HK-2 (cell line): ENCODE data around the gene CPSF4.
"Not testable (repeated sequence)": the region's sequence is repeated elsewhere in the genome, so short reads cannot be mapped to it uniquely, and the experiment has no call there.

Experiments
- DNase-seq: peaks from one replicate; pipeline ENCODE4 v3.0.0-alpha.2; 2018; ENCODE audit not compliant: unreplicated experiment

CPSF4 gene

DNA sequence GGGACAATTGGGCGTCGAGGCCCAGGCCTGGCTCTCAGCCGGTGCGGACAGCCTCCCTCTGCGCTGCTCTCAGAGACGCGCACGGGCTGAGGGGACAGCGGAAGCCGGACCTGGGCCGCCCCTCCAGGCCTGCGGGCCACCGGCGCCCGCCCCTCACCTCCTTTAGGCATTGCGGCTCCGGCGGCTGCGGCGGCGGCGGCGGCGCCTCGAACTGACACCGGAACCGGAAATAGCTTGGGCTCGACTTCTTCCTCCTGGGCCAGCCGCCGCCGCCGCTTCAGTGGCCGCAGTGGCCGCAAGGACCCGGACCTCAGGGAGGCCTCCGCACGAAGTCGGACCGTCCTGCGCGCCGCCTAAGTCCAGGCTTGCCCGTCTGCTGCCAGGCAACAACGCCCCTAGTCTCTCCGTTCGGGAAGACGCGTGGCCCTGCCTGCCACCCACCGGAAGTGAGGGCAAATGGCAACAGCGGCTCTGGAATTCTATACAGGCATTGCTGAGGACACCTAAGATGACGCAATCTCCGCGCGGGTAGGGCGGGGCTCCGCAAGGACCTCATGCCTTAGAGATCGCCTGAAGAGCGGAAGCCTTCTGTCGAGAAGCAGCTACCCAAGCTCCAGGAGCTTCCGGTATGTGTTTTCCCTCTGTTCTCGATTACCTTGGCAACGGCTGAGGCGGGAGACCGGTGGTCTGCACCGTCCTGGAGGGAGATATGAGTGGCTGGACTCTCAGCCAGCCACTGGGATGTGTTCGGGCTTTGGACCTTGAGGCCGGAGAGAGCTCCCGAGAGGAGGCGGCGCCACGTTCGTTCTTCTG lies 30.2 kb upstream of the CPSF4 start, which contains the start of the genes BUD31 and PDAP1:
BUD31 (plus strand) TSS at position 591 of the 813 bp plus-strand sequence. CDS start 2,124 bp downstream, outside the sequence.
PDAP1 (minus strand) TSS at position 219 of the 813 bp plus-strand sequence; CDS start at position 170, 49 bp downstream.
- DNase-seq, result peak; percentile 93

DNA sequence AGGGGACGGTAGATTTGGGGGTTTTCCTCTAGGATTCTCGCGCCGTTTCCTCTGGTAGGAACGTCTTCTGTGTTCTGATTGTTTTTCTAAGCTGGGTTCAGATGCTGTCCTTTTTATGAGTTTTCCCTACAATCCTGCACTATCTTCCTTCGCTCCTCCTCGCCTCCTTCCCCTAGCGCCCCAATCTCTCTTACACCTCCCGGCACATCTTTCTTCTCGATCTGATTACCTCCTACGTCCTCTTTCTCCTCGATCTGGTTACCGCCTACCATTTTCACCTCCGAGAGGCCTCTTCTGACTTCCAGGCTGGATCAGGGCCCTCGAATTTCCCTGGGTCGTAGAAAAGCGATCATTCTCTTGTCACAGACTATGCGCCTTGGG lies 29.6 kb upstream of the CPSF4 start:
- no peak for DNase-seq

DNA sequence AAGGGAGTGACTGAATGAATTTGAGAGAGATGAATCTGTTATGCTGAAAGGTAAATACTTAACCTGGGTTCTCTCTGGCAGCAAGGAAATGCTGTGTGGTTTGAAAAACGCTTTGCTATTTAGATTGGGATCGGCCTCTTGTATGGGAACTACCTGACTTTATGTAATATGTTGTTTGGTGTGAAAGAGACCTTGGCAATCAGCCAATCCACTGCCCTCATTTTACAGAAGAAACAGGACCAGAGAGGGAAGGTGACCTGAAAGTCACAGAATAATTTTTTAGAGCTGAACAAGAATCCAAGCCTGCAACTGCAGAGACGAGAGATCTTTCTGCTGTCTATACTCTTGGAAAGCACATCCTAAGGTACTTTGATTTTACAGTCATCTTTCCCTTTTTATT lies 28.9 kb upstream of the CPSF4 start:
- DNase-seq, result no peak

DNA sequence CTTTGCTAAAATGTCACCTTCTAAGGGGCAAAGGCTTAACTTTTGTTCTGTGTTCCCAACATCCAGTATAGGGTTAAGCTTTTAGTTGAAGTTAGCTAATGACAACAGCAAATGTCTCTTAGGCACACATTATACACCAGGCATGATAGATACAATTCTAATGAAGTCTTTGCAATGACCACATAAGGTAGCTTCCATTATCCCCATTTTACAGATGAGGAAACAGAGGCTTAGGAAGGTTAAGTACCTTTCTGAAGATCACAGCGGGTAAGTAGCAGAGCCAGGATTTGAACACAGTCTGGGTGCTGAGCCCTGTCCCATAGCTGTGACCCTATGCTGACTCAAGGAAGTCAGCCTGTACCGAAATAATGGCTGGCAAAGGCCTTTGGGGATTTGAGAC lies 28.1 kb upstream of the CPSF4 start:
- DNase-seq, result no peak

DNA sequence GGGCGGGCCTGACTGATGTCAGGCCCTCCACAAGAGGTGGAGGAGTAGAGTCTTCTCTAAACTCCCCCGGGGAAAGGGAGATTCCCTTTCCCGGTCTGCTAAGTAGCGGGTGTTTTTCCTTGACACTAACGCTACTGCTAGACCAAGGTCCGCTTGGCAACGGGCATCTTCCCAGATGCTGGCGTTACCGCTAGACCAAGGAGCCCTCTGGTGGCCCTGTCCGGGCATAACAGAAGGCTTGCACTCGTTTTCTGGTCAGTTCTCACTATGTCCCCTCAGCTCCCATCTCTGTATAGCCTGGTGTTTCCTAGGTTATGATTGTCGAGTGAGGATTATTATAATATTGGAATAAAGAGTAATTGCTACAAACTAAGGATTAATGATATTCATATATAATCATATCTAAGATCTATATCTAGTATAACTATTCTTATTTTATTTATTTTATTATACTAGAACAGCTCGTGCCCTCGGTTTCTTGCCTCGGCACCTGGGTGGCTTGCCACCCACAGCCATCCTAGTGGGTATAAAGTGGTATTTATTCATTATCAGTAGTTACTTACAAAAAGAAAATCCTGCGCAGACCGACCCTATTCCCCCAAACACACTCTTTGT lies 23.1 kb upstream of the CPSF4 start:
- not testable (repeated sequence) for DNase-seq

DNA sequence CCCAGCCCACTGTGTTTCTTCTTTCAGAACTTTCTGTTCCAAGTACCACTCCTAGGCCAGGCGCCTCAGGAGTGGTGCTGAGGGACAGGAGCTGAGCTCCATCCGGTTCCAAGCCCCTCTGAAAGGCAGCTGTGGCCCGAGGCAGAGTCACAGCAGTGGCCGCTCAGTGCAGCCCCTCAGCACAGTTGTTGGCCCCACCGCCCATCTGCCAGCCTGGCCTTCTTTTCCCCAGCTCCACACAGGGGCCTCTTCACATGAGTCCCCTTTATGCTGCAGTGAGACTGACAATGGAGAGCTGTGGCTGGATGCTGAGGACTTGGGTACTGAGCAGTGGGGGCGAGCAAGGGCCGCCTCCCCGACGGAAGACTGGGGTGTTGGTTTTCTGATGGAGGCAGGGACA lies 20.5 kb upstream of the CPSF4 start:
- DNase-seq, result no peak

DNA sequence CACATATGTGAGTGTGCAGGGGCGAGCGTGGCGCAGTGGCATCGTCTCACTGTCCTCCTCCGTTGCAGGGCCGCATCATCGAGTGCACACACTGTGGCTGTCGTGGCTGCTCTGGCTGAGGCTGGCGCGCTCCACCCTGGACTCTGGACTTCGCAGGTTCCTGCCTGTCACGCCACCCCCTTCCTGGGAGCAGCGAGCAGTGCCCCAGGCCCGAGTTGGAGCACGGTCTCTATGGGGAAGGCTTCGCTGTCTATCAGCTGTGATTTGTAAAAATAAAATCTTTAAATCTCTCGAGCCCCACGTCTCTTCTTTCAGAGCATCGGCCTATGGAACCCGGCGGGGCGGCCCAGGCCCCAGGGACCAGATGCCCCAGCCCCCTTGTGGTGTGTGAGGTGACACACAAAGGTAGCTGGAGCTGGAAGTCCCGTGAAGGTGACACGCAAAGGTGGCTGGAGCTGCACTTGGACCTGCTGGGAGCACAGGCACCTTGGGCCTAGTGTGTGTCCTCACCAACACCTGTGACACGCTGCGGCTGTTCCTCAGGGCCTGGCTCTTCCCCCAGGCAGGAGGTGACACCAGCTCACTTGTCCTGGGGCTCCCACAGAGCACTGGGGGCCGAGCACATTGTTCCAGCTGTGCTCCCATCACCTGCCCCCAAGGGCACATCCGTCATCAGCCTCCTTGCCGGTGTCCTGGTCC lies 19.3 kb upstream of the CPSF4 start:
- DNase-seq, result no peak

DNA sequence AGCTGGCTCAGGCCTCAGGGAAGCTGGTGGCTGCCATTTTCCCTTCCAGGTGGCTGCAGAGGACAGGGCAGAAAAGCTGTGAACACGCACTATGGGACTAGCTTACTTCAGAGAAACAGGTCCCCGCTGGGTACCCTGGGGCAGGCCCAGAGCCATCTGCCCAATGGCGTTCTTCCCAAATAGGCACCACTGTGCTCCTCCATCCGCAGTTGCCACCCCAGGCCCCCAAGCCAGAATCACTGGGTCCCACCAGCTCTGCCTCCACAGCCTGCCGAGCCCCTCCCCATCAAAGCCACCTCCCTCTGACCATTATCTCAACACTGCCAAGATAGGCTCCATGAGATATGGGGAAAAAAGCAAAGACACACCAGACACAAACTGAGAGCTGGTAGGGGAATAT lies 18.5 kb upstream of the CPSF4 start:
- DNase-seq, result no peak

DNA sequence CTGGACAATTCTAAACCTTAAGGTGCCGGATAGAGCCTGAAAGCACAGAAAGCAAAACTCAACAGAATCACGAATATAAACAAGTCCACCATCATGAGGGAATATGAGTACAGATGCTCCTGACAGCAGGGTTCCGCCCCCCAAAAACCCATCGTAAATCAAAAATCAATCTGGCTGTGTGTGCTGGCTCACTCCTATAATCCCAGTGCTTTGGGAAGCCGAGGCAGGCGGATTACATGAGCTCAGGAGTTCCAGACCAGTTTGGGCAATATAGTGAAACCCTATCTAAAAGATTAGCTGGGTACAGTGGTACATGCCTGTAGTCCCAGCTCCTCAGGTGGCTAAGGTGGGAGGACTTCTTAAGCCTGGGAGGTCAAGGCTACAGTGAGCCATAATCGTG lies 17.8 kb upstream of the CPSF4 start:
- no peak for DNase-seq

DNA sequence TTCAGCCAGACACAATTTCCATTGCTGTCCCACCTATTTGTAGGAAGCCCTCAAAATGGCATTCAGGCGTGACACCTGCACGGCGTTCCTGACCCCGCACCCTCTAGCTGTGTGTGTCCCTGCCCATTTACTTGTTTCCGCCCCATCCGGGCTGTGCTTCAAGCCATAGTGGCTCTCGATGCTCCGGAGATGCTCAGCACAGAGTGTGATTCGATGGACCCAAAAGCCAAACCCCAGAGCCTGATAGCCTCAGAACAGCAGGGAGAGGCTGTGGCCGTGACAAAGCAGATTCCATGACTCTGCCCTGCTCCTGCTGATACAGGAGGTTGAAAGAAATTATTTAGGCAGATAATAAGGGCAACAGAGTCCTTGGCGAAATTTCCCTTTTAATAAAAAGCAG lies 16.6 kb upstream of the CPSF4 start:
- no peak for DNase-seq

DNA sequence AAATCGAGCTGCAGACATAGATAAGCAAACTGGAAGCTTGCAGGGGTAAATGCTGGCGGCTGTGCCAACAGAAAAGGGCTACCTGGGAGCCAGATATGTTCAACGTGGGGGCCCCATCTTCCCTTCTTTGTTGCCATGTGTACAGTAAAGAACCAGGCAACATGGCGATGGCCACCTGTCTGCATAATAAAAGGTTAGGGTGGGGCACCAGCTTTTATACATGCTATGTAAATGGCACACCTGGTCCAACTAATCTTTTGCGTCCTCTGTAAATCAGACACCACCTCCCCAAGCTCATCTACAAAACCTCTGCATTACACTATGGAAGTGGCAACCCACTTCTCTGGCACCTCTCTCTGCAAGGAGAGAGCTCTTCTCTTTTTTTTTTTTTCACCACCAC lies 16.1 kb upstream of the CPSF4 start:
- DNase-seq, result no peak

DNA sequence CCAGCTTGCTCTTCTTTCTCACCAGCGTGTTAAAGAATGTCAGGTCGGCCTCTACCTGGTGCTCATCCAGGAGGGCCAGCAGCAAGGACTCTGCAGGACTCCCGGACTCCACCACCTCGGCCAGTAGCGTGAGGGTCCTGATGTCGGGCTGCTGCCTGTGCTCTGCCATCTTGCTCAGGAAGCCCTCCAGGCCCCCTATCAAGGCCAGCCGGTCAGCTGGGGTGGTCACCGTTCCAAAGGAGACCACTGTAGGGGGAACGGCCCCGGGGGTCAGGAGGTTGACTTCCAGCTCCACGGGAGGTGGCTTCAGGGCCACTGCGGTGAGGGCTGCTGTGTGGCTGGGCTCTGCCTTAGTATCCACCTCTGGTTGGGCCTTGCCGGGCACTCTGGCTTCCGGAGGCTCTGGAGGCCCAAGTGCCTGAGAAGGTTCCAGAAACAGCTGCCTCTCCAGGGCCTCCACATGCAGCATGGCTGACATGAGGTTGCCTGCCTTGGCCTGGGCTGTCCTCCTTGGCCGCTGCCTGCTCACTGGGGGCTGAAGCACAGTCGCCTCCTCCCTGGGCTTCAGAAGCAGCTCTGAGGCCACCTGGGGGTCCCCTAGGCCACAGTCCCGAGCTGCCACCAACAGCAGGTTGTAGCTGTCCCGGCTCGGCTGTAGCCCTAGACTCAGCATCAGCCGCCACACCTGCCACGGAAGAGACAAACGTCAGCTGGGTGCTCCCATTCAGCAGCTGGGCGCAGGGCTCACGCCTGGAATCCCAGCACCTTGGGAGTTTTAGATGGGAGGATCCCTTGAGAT lies 13.6 kb upstream of the CPSF4 start:
- no peak for DNase-seq

DNA sequence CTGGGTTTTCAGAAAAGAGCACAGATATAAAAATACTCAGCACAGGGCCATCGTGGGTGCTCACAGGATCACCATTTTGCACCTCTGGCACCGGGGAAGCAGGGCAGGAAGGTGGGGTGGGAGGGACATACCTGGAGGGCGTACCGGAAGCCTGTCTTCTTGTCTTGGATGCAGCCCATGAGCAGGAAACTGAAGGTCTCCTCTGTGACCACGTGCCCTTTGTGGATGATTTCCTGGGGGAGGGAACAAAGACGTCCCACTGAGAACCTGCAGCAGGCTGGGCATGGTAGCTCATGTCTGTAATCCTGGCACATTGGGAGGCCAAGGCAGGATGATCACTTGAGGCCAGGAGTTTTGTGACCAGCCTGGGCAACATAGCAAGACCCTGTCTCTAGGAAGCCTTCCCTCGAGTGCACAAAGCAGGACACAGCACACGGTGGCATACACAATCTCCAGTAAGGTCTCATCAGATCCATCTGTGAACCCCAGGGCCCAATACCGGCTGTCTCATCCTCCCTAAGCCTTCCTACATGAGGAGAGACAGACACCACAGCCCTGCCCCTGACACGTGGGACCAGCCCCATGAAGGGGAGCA lies 9.7 kb upstream of the CPSF4 start:
- no peak for DNase-seq

DNA sequence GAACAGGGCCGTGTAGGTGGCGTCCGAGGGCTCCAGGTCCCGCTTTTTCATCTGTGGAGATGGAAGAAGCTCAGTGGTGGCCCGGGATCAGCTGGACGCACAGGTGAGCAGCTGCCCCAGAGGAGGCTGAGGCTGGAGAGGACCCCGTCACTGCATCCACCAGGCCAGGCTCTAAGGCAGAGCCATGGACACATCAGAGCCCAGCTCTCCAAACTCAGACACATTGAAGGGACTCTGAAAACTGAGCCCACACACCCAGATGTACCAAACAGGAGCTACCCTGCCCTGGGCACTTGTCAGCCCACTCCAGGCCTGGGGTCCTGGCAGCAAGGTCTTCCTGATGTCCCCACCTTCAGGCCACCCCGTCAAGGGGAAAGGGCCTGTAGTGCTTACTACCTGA lies 9.0 kb upstream of the CPSF4 start:
- DNase-seq, result no peak

DNA sequence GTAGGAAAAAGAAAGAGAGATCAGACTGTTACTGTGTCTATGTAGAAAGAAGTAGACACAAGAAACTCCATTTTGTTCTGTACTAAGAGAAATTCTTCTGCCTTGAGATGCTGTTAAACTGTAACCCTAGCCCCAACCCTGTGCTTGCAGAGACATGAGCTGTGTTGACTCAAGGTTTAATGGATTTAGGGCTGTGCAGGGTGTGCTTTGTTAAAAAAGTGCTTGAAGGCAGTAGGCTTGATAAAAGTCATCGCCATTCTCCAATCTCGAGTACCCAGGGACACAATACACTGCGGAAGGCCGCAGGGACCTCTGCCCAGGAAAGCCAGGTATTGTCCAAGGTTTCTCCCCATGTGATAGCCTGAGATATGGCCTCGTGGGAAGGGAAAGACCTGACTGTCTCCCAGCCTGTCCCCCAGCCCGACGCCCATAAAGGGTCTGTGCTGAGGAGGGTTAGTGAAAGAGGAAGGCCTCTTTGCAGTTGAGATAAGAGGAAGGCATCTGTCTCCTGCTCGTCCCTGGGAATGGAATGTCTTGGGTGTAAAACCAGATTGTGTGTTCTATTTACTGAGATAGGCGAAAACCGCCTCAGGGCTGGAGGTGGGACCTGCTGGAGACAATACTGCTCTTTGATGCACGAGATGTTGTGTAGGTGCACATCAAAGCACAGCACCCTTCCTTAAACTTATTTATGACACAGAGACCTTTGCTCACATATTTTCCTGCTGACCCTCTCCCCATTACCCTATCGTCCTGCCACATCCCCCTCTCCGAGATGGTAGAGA lies 6.8 kb upstream of the CPSF4 start:
- DNase-seq, result not testable (repeated sequence)

DNA sequence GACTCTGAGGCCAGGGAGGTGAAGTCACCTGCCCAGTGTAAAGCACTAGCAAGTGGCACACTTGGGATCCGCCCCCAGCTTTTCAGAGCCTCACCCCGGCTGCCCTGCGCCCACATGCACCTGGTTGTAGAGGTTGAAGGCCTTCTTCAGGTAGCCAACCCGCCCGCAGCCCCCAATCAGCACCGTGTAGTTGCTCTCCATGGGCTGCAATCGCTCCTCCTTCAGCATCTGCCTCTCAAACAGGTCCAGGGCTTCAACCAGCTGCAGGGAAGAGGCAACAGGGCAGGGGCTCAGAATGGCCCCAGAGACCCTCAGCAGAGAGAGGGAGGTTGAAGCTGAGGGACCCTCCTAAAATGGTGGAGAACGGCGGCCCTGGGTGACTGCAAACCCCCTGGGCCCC lies 5.6 kb upstream of the CPSF4 start:
- DNase-seq, result no peak

DNA sequence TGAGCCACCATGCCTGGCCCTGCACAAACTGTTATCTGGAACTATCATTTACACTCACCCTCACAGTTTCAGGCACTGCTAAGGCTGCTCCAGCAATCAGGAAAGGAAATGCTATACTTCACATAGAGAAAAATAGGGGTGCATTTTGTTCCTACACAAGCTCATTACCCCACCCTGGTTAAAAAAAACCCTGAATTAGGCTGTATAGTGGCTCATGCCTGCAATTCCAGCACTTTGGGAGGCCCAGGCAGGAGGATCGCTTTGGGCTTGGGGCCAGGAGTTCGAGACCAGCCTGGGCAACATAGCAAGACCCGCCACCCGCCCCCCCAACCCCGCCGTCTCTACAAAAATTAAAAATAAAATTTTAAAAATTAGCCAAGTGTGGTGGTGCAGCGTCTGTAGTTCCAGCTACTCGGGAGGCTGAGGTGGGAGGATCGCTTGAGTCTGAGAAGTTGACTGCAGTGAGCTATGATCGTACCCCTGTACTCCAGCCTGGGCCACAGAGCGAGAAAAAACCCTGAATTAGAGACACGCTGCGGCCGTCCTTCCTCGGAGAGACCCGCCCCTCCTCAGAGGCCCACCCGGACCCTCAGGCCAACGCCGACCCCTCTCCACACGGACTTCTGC lies 684 bp upstream of the CPSF4 start:
- DNase-seq, result no peak

DNA sequence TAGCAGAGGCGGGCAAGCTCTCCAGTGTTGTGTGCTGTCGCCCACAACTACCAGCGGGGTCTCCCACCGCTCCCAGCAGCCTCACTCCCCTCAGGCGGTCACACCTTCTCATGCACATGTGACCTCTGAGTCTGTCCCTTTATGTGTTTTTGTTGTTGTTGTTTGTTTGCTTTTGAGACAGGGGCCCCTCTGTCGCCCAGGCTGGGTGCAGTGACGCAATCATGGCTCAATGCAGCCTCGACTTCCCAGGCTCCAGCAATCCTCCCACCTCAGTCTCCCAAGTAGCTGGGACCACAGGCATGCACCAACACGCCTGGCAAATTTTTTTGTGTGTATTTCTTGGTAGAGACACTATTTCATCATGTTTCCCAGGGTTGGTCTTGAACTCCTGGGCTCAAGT lies 1.5 kb downstream of the CPSF4 start:
- no peak for DNase-seq

DNA sequence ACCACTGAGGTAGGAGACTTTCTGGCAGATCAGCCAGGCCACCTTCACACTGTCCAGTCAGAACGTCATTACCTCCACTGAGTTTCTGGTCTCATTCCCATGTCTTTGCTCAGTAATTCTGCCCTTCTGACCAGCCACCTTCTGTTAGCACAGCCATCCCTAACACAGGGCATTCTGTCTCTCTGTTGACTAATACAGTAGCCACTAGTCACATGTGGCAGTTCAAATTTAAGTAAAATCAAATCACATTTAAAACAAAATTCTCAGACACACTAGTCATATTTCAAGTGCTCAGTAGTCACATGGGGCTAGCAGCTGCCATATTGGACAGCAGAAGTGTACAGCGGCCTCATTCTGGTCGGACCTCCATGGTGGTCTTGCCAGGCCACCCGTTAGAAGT lies 7.4 kb downstream of the CPSF4 start:
- DNase-seq, result no peak

DNA sequence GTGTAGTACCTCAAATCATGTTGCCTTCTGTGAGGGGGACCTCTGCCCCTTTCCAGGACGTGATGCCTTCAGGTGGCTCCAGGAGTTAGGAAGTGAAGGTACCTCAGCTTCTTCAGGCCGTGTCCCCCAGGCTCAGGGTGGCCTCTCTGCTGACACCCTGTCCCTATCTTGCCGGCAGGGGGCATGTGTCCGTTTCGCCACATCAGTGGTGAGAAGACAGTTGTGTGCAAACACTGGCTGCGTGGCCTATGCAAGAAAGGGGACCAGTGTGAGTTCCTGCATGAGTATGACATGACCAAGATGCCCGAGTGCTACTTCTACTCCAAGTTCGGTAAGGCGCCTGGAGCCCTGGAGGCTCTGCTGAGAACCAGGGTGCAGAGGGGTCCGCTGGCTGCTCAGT lies 9.2 kb downstream of the CPSF4 start:
- no peak for DNase-seq
